IPS-15b (cell line): ENCODE results near the gene CMTM5.
"Not testable (repeated sequence)": the region's sequence is repeated elsewhere in the genome, so short reads cannot be mapped to it uniquely, and the experiment has no call there.

ENCODE experiments used
- H3K27me3 ChIP-seq: one replicate; pipeline ENCODE4 v1.6.1; 2013; ENCODE audit warnings: low read length; ENCODE audit not compliant: control insufficient read depth, insufficient read depth
- H3K36me3 ChIP-seq: one replicate; pipeline ENCODE4 v1.6.1; 2013; ENCODE audit warnings: low read length; ENCODE audit not compliant: control insufficient read depth, insufficient read depth
- H3K4me1 ChIP-seq: one replicate; pipeline ENCODE4 v1.6.1; 2013; ENCODE audit warnings: mild to moderate bottlenecking, low read length; ENCODE audit not compliant: control insufficient read depth, insufficient read depth
- H3K4me3 ChIP-seq: one replicate; pipeline ENCODE4 v1.5.1; 2013; ENCODE audit warnings: low read depth, low read length
- H3K9ac ChIP-seq: one replicate; pipeline ENCODE4 v1.6.1; 2013; ENCODE audit warnings: low read depth, mild to moderate bottlenecking, low read length
- H3K9me3 ChIP-seq: one replicate; pipeline ENCODE4 v1.6.1; 2013; ENCODE audit warnings: mild to moderate bottlenecking, low read length; ENCODE audit not compliant: control insufficient read depth, insufficient read depth

CMTM5 gene

GRCh38 chr14:23414906-23415820, 38.3 kb downstream of the CMTM5 start:
- no peak overlapping the region for H3K4me3 ChIP-seq
- no peaks in the 10 kb centered on the region for H3K36me3 ChIP-seq
- no peaks in the 10 kb centered on the region for H3K27me3 ChIP-seq
- no peak overlapping the region for H3K9ac ChIP-seq
- H3K9me3 ChIP-seq = no peaks in the 10 kb centered on the region
- H3K4me1 ChIP-seq = no peaks in the 10 kb centered on the region

- Histone ChIP-seq H3K27me3 (peaks cover 3% of the 10 kb centered on the region), H3K36me3 (no peaks in the 10 kb centered on the region), H3K9me3 (no peaks in the 10 kb centered on the region), H3K4me3 (no peak overlapping the region), H3K4me1 (no peaks in the 10 kb centered on the region), H3K9ac (no peak overlapping the region)
Observed at GRCh38 chr14:23415821-23416778, 39.3 kb downstream of the CMTM5 start.

- no peak overlapping the region for H3K9ac ChIP-seq
- peaks cover 3% of the 10 kb centered on the region for H3K27me3 ChIP-seq
- no peaks in the 10 kb centered on the region for H3K36me3 ChIP-seq
- no peak overlapping the region for H3K4me3 ChIP-seq
- H3K4me1 ChIP-seq = no peaks in the 10 kb centered on the region
- H3K9me3 ChIP-seq = no peaks in the 10 kb centered on the region
Observed at GRCh38 chr14:23416801-23417200, 40.0 kb downstream of the CMTM5 start.

GRCh38 chr14:23417269-23417668, 40.4 kb downstream of the CMTM5 start:
- H3K36me3 ChIP-seq, H3K9me3 ChIP-seq, H3K27me3 ChIP-seq, H3K9ac ChIP-seq, H3K4me3 ChIP-seq, H3K4me1 ChIP-seq: not testable (repeated sequence)

- no peak overlapping the region for H3K9ac ChIP-seq
- peaks cover 3% of the 10 kb centered on the region for H3K27me3 ChIP-seq
- no peaks in the 10 kb centered on the region for H3K4me1 ChIP-seq
- H3K4me3 ChIP-seq = no peak overlapping the region
- H3K9me3 ChIP-seq = no peaks in the 10 kb centered on the region
- no peaks in the 10 kb centered on the region for H3K36me3 ChIP-seq
Observed at GRCh38 chr14:23418021-23418420, 41.2 kb downstream of the CMTM5 start.

GRCh38 chr14:23419646-23420045, 42.8 kb downstream of the CMTM5 start:
- not testable (repeated sequence) for H3K9ac ChIP-seq, H3K36me3 ChIP-seq, H3K27me3 ChIP-seq, H3K4me3 ChIP-seq, H3K4me1 ChIP-seq, H3K9me3 ChIP-seq

- Histone ChIP-seq H3K9ac (no peak overlapping the region), H3K27me3 (peaks cover 3% of the 10 kb centered on the region)
Observed at GRCh38 chr14:23421594-23421993, 44.7 kb downstream of the CMTM5 start.

GRCh38 chr14:23423657-23424056, 46.8 kb downstream of the CMTM5 start:
- no peaks in the 10 kb centered on the region for H3K4me1 ChIP-seq
- no peak overlapping the region for H3K4me3 ChIP-seq
- peaks cover 3% of the 10 kb centered on the region for H3K27me3 ChIP-seq
- H3K36me3 ChIP-seq = no peaks in the 10 kb centered on the region
- H3K9ac ChIP-seq = no peak overlapping the region
- no peaks in the 10 kb centered on the region for H3K9me3 ChIP-seq

More at GRCh38 chr14:23421594-23421993, 44.7 kb downstream of the CMTM5 start:
- Histone ChIP-seq H3K36me3 (no peaks in the 10 kb centered on the region), H3K9me3 (no peaks in the 10 kb centered on the region), H3K4me1 (no peaks in the 10 kb centered on the region), H3K4me3 (no peak overlapping the region)

- Histone ChIP-seq H3K36me3 (no peaks in the 10 kb centered on the region), H3K9me3 (no peaks in the 10 kb centered on the region), H3K4me1 (no peaks in the 10 kb centered on the region), H3K4me3 (no peak overlapping the region), H3K27me3 (peaks cover 3% of the 10 kb centered on the region), H3K9ac (no peak overlapping the region)
Observed at GRCh38 chr14:23425169-23425568, 48.3 kb downstream of the CMTM5 start.

- not testable (repeated sequence) for H3K36me3 ChIP-seq
Observed at GRCh38 chr14:23425798-23426197, 49.0 kb downstream of the CMTM5 start.

GRCh38 chr14:23428686-23429495, 52.0 kb downstream of the CMTM5 start:
- Histone ChIP-seq H3K4me3 (no peak overlapping the region), H3K4me1 (no peaks in the 10 kb centered on the region), H3K27me3 (no peaks in the 10 kb centered on the region), H3K9ac (no peak overlapping the region), H3K36me3 (no peaks in the 10 kb centered on the region), H3K9me3 (no peaks in the 10 kb centered on the region)

More at GRCh38 chr14:23425798-23426197, 49.0 kb downstream of the CMTM5 start:
- not testable (repeated sequence) for H3K4me3 ChIP-seq, H3K27me3 ChIP-seq, H3K9me3 ChIP-seq, H3K4me1 ChIP-seq, H3K9ac ChIP-seq
